AG10803 (cell line): ENCODE data around the gene BIN1.
A peak's percentile ranks its signal among the peaks of the same experiment; 100 is the strongest.

Experiments
- DNase-seq: peaks from one replicate; pipeline ENCODE4 v3.0.0; 2010; ENCODE audit warnings: low read depth
- H3K4me3 ChIP-seq: 2 replicates; pipeline ENCODE4 v1.5.1; 2011; ENCODE audit warnings: mild to moderate bottlenecking, low read length, control low read depth
- TF ChIP-seq, protein P1 (sequence below): conservative IDR thresholded peaks from 2 replicates; pipeline ENCODE4 v1.5.1; 2011; ENCODE audit warnings: mild to moderate bottlenecking, low read length, control low read depth, inconsistent platforms

Gene BIN1

DNA sequence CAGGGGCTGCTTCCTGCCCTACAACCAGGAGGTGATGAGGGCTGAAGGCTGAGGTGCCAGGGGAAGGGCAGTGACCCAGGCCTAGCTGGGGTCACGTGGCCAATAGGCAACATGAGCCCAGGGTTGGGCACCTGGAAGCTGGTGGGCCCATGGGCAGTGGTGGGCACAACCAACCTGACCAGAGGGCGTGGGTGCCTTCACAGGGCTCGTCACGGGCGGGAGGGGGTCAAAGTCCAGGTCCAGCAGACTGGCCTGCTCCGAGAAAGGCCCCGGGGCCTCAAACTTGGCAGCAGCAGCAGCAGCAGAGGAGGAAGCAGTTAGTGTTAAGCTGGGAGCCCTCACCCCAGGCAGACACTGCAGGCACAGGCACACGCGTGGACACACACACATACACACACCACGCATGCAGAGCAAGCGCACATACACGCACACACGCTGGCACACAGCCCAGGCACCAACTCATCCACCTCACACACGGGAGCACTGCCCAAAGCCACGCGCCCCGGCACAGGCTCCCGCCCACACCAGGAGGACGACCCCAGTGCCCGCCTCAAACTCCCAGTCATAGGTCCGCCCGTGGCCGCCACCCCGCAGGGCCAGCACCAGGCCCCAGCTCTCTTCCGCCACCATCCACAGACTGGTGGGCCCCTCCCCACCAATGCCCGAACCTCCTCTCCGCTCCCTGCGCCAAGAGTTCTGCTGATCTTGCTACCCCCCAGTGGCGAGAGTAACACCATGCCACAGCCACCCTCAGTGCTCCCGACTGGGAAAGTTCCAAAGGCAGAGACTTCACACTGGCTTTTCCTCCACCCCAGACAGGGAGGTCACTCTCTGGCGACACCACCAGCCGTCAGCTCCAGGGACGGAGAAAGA, 53.0 kb downstream of the BIN1 start:
- no peak overlapping the region for H3K4me3 ChIP-seq
- DNase-seq, result no peak
- TF ChIP-seq, protein P1, sequence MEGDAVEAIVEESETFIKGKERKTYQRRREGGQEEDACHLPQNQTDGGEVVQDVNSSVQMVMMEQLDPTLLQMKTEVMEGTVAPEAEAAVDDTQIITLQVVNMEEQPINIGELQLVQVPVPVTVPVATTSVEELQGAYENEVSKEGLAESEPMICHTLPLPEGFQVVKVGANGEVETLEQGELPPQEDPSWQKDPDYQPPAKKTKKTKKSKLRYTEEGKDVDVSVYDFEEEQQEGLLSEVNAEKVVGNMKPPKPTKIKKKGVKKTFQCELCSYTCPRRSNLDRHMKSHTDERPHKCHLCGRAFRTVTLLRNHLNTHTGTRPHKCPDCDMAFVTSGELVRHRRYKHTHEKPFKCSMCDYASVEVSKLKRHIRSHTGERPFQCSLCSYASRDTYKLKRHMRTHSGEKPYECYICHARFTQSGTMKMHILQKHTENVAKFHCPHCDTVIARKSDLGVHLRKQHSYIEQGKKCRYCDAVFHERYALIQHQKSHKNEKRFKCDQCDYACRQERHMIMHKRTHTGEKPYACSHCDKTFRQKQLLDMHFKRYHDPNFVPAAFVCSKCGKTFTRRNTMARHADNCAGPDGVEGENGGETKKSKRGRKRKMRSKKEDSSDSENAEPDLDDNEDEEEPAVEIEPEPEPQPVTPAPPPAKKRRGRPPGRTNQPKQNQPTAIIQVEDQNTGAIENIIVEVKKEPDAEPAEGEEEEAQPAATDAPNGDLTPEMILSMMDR, result no peak

DNA sequence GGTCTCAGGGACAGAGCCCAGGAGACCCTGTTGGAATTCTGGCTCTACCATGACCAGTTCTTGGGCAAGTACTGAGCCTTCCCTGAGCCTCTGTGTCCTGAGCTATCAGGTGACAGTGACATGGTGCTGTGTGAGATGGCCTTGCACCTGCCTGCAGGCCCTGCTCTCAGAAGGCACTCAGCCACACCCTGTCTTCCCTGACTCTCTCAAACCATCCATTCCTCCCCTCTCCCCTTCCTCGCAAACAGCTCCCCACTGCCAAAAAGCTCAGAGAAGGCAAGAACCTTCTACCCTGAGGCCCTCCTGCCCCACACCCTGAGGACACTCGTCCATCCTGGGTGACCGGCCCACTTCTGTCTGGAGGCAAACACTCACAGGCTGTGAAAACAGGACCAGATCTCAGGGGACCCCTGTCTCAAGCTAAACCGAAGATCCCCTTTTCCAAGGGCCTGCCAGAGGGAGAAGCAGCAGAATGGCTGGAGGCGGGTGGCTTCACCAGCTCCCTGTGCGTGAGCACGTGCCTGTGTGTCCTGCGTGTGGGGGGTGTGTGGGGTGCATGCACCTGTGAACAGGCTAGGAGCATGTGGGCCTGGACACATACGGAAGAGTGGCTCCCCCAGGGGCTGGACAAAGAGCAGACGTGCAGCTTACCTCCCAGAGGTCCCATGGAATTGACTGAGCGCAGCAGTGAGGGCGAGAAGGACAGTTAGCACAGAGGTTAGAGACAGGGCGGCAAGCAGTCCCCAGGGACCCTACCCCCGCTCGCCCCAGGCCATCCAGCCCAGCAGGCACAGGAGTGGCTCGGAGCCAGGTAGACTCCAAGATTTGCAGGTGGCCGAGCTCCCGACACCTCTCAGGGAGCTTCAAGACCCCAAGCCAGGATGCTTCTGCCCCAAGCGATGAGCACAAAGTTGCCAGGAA, 53.9 kb downstream of the BIN1 start:
- H3K4me3 ChIP-seq, result no peak overlapping the region
- DNase-seq, result no peak
- TF ChIP-seq, protein P1, result no peak

DNA sequence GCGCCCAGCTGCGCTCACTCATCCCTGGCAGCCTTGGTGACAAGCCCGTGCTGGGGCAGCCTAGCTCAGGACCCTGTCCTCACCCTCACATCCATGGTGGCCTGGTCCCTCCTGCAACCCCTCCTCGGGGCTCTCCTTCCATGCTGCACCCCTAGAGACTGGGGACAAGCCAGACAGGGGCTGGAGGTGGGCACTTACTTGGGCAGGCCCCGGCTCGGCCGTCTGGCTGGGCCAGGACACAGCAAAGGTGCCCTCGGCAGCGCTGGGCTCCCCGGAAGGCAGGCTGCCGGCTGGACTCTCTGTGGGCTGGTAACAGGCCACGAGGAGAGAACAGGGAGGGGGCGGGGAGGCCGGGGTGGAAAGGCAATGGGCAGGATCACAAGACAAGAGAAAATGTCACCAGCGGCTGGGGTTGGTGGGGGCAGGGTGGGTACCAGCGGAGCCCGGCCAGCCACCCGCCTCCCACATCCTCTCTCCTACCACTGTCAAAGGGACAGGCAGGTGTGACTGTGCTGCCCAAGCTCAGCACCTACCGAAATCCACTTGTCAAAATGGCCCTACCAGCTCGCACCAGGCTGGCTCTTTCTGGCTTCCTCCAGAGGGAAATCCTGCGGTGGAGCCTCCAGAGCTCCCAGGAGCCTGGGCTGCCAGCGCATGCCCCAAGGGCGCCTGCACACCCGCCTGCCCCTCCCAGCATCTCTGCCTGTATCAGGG, 54.7 kb downstream of the BIN1 start:
- no peak for DNase-seq
- TF ChIP-seq, protein P1, result no peak
- no peak overlapping the region for H3K4me3 ChIP-seq

DNA sequence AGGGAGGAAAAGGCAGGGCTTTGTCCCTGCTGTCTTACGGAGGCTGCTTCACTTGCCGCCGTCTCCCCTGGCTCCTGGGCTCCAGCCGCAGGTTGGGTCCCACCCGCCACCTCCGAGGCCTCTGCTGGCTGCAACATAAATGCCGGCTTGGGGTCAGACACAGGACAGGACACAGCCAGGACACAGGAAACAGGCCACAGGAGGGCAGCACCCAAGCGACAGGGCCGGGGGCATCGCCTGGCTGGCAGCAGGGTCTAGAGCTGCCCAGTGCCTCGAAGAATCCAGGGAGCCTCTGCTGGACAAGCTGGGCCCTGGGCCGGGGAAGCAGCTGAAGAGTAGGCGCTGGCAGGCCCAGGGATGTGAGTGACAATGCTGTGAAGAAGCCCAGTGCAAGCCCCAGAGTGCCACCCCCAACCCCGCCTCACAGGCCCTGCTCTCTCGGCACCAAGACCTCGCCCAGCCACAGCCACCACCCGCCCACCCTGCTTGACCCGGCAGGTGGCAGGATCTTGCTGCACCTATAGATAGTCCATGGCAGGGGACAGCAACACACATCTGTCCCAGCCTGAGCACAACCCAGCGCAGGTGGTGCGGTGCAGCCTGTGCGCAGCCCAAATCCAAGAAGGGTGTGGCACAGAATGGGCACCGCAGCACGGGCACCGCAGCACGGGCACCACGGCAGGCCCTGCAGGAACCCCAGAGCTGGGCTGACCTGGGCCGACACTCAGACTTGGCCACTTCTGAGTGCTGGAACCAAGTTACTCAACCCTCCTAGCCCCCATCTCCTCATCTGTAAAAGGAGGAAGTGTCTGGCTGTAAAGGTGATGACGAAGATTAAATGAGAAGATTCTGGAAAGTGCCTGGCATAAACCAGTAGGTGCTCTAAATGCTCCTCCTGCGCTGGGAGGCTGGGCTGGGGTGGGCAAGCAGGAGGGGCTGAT, 55.6 kb downstream of the BIN1 start:
- no peak for DNase-seq
- TF ChIP-seq, protein P1, result no peak
- H3K4me3 ChIP-seq, result no peak overlapping the region

DNA sequence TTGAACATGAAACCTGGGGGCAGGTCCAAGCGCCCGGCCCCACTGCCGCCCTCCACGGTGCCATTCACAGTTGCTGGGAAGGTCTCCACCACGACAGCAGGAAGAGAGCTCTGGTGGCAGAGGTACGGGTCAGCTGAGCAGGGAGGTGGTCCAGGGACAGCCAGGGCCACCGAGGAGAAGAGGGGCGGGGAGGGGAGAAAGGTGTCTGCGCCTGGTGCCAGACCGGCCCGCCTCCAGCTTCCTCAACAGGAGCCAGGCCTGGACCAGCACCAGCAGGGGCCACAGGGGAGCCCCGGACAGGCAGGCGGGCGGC, 56.2 kb downstream of the BIN1 start:
- no peak for DNase-seq
- TF ChIP-seq, protein P1, result no peak

DNA sequence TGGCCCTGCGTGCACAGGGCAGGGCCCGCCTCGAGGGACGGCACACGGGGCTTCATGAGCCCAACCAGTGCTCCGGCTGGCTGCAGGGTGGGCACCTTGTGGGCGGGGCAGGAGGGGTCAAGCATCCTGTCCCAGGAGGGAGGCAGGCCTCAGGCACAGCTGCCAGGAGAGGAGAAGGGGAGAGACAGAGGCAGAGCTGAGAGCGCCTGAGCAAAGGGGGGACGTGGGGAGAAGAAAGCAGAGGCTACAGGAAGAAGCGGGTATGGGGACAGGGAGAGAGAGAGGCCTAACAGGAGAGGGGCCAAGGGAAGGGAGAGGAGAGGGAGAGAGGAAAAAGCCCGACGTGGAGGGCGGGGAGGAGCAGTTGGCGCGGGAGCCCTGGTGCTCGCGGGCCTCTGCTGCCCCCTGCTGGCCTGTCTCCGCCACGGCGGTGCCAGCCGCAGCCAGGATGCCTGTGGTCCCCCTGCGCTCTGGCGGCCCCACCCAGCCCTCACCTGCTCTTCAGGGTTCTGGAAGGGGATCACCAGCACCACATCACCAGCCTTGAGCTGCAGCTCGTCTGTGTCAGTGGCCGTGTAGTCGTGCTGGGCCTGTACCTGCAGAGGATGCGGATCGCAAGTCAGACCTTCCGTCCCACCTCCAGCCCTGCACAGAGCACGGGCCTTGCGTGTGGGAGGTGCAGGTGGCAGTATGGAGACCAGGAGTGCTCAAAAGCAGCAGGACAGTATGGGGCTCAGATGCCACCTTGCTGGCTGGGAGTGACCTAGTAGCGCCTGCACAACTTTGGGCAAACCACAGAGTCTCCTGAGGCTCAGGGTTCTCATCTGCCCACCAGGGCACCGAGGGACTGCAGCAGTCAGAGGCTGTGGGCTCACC, 56.8 kb downstream of the BIN1 start:
- TF ChIP-seq, protein P1, result peak; percentile 78
- no peak overlapping the region for H3K4me3 ChIP-seq
- DNase-seq, result peak; percentile 42

More for the DNA sequence above, 56.2 kb downstream of the BIN1 start:
- H3K4me3 ChIP-seq, result no peak overlapping the region
